Peyer's patch (tissue), 4 donors: ENCODE results near the gene ZNF101.

Experiments used
- POLR2A ChIP-seq, 2 donors: fragments of 450-650 bp; IDR thresholded peaks; one replicate each; pipeline ENCODE4 v1.5.1; 2017; ENCODE audit warnings: antibody characterized with exemption in 2 of 2, mild to moderate bottlenecking in 2 of 2, moderate library complexity in 2 of 2
- TF ChIP-seq, protein P1 (sequence below), 6 experiments: fragments of 450-650 bp in 4 of 6; fragments of 200-600 bp in 2 of 6; sonication (generic) in 1 of 6; IDR thresholded peaks; one replicate each; pipeline ENCODE4 v1.5.1; 2017 to 2019; ENCODE audit warnings: antibody characterized with exemption in 6 of 6, mild to moderate bottlenecking in 3 of 6, moderate library complexity in 1 of 6

- TF ChIP-seq, protein P1, sequence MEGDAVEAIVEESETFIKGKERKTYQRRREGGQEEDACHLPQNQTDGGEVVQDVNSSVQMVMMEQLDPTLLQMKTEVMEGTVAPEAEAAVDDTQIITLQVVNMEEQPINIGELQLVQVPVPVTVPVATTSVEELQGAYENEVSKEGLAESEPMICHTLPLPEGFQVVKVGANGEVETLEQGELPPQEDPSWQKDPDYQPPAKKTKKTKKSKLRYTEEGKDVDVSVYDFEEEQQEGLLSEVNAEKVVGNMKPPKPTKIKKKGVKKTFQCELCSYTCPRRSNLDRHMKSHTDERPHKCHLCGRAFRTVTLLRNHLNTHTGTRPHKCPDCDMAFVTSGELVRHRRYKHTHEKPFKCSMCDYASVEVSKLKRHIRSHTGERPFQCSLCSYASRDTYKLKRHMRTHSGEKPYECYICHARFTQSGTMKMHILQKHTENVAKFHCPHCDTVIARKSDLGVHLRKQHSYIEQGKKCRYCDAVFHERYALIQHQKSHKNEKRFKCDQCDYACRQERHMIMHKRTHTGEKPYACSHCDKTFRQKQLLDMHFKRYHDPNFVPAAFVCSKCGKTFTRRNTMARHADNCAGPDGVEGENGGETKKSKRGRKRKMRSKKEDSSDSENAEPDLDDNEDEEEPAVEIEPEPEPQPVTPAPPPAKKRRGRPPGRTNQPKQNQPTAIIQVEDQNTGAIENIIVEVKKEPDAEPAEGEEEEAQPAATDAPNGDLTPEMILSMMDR (IDR thresholded peaks at IDR 0.05): no peak
- TF ChIP-seq POLR2A (IDR thresholded peaks at IDR 0.05): no peak
Observed at GRCh38 chr19:19679176-19680073, 10.8 kb downstream of the ZNF101 start.
